Measurements from ENCODE around the gene TMEM217.
"Not testable (repeated sequence)": the region's sequence is repeated elsewhere in the genome, so short reads cannot be mapped to it uniquely, and the experiment has no call there.

The TMEM217 gene

GRCh38 chr6:37257634-37258404 lies at the start of gene TMEM217, which contains the start of gene TBC1D22B:
TMEM217 (minus strand) TSS chr6:37258144; CDS start chr6:37219030, 39,114 bp downstream.
TBC1D22B (plus strand) TSS chr6:37257772; CDS start chr6:37257918, 146 bp downstream.
- peak; percentile 96 to 98 (median 97) for DNase-seq

GRCh38 chr6:37307484-37307883 lies 49.5 kb upstream of the TMEM217 start:
- not testable (repeated sequence) for DNase-seq

DNA sequence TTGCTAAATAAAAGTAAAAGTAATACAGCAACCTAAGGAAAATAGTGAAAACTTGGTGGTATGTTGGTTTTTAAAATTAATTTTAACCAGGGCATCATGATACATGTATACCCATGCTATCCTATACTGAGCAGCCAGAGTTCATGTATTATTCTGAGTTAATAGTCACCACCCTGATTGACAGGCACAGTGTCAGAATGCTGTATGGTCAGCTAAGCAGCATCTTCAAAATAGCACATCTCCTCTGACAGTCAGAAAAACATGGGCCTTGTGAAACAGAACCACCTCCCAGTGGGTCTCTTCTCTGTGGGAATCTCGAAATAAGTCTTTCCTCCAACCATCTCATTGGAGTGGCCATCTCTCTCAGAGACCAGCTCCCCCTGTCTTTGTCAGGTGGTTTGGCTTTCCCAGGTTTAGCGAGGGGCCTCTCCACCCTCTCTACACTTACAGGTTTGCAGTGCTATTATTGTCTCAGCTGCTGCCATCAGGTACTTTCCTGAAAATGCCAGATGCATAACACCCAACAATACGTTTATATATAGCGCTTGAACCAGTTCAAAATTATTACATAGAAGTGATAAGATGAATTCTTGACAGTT lies 48.8 kb upstream of the TMEM217 start:
- no peak for DNase-seq

- DNase-seq = no peak
Observed at GRCh38 chr6:37305841-37306425, 48.0 kb upstream of the TMEM217 start.

GRCh38 chr6:37304766-37305165 lies 46.8 kb upstream of the TMEM217 start:
- no peak for DNase-seq

DNA sequence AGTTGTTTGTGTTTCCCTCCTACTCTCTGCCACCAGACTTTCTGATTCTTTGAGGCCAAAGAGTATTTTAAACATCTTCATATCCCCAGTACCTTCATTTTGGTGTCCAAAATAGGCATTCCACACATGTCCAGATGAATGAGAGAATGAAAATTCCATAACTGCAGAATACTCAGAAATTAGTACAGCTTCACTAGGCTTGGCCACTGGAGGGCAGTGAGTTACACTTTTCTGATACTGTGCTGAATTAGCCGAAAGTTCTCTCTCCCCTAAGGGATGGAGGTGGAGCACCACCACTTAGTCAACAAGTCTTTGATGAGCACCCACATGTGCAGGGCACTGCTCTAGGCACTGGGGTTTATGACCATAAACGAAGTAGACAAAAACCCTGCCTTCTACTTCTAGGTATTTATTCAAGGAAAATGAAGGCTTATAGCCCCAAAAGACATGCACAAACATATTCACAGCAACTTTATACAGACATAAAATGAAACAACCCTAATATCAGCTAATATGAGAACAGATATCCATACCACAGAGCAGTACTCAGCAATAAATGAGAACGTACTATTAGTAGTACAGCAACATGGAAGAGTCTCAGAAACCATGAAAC lies 46.1 kb upstream of the TMEM217 start:
- peak; percentile 40 to 50 (median 45) for DNase-seq

- DNase-seq = no peak
Observed at GRCh38 chr6:37303091-37303660, 45.2 kb upstream of the TMEM217 start.

- DNase-seq = peak in 2 of 3 donors; percentile 37 to 49
Observed at GRCh38 chr6:37302086-37302686, 44.2 kb upstream of the TMEM217 start.

- DNase-seq = no peak
Observed at GRCh38 chr6:37299990-37300389, 42.0 kb upstream of the TMEM217 start.

DNA sequence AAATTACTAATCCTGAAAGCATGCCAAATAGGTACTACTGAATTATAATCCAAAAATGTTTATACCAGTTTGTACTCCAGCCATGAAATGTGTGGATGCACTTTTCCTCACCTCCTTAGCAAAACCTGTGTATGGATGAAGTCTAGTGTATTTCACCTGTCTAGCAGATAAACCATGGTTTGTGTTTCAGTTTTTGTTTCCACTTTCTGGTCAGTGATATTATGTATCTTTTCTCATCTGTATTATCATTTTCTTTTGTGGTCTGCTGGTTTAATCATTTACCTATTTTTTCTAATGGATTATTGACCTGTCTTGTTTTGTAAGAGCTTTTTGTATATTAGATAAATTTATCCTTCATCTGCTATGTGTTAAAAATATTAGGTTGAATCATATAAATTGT lies 41.0 kb upstream of the TMEM217 start:
- no peak for DNase-seq

DNA sequence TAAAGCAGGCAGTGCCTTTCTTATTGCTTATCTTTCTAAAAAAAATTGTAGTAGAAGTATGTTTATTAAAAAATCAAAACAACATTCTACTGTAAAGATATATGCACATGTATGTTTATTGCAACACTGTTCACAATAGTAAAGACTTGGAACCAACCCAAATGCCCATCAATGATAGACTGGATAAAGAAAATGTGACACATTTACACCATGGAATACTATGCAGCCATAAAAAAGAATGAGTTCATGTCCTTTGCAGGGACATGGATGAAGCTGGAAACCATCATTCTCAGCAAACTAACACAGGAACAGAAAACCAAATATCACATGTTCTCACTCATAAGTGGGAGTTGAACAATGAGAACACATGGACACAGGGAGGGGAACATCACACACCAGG lies 39.7 kb upstream of the TMEM217 start:
- DNase-seq = not testable (repeated sequence)

DNA sequence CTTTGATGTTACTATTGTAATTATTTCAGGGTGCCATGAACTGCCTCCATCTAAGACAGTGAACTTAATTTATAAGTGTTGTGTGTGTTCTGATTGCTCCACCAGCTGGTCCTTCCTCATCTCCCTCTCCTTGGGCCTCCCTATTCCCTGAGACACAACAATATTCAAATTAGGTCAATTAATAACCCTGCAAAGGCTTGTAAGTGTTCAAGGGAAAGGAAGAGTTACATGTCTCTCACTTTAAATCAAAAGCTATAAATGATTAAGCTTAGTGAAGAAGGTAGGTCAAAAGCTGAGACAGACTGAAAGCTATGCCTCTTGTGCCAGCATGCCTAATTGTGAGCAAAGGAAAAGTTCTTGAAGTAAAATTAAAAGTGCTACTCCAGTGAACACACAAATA lies 35.5 kb upstream of the TMEM217 start:
- no peak for DNase-seq

- DNase-seq = no peak
Observed at GRCh38 chr6:37289931-37290330, 32.0 kb upstream of the TMEM217 start.

GRCh38 chr6:37288247-37288646 lies 30.3 kb upstream of the TMEM217 start:
- DNase-seq = no peak

GRCh38 chr6:37287519-37288157 lies 29.7 kb upstream of the TMEM217 start:
- DNase-seq = no peak

DNA sequence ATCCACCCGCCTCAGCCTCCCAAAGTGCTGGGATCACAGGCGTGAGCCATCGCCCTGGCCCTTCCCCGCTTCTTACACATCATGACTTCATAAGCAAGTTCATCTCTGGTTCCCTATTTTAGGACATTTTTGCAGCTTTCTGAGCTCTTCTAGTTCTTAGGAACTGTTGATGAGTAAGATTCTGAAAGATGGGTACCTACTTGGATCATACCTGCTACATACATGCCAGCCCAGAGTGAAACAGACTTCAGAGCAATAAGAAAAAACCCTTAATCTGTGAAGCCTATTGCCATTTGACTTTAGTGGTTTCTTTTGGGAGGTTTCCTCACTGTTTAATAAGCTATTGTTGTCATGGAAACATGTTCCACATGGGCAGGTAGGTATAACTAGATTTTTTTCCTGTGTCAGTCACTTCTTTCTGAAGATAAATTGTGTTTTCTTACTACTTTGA lies 27.9 kb upstream of the TMEM217 start:
- DNase-seq = no peak

- DNase-seq = no peak
Observed at GRCh38 chr6:37284781-37285180, 26.8 kb upstream of the TMEM217 start.

- DNase-seq = no peak
Observed at GRCh38 chr6:37283671-37284151, 25.8 kb upstream of the TMEM217 start.

- no peak for DNase-seq
Observed at GRCh38 chr6:37283268-37283667, 25.3 kb upstream of the TMEM217 start.

DNA sequence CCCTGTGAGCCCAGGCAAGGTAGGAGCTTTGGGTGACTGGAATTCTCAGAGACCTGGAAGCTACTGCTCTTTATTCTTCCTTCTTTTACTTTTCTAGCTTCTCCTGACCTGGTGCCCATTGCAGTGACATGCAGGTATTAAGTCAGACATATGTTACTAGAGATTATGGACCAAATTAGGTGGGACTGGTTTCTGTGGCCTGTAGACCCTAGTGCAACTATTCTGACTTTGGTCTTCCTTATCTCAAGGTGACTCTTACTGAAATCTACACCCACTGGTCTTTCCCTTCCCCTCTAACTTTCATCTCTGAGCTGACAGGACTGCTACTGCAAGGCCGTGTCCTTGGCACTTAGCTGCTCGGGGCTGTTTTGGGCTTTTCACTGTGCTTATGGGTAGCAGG lies 24.4 kb upstream of the TMEM217 start:
- no peak for DNase-seq

DNA sequence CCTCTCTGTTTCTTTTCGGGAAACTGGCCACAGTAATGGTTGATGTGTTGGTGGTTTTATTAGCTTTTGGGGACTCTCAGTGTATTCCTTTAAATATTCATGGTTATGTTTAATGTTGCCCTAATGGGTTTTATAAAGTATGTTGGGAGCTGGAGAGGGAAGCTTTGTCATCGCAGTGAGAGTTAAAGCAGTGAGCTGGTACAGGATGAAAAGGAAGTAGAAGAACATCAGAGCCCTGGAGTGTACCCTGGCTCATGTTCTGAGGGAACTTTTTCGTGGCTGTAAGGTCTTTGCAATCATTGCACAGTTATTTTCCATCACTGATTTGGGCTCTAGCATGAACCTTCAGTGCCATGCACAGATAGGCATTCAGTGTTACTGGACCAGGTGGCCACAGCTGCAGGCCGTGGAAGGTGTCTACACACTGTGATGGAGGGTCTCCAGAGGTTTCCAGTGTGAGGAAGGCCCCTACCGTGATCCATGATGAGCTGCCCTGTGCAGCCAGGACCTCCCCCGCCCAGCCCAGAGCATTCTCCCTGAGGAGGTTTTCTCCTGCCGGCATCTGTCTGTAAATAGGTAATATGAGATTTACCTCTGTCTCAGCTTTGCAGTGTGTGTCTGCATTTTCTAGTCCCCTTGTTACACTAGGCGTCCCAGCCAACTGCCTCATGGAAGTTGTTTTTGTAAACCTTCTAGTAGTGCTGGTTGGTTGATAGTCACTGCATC lies 22.4 kb upstream of the TMEM217 start:
- peak in 2 of 3 donors; percentile 20 to 24 for DNase-seq

Data from suppressor macrophage treated with lipopolysaccharide for 1 hour (primary cell).